ENCODE data around the gene CDH4. TPM values are rescaled to one million over a fixed set of nuclear protein-coding genes. Genes with fewer than 3 reads are reported as not detected.

The CDH4 gene
- total and polyA plus RNA-seq, 2 of the 8 experiments (the other 6 are each of a cell fraction or from before 2014, with no cell fraction given): 4.3 to 7.9 TPM

- no peak for TF ChIP-seq USF2 (IDR thresholded peaks at IDR 0.05; ENCODE audit: low read length)
- TF ChIP-seq EZH2 (IDR thresholded peaks at IDR 0.05; ENCODE audit: low read depth, low read length, severe bottlenecking): no peak
- no peak for TF ChIP-seq CBX8 (IDR thresholded peaks at IDR 0.05; ENCODE audit: borderline replicate concordance, low read depth, low read length)
- no peak for TF ChIP-seq JUN (IDR thresholded peaks at IDR 0.05; ENCODE audit: low read depth, low read length)
- no peak for TF ChIP-seq RBBP5 (IDR thresholded peaks at IDR 0.05; ENCODE audit: borderline replicate concordance, low read depth, low read length)
- TF ChIP-seq GABPA (IDR thresholded peaks at IDR 0.05; ENCODE audit: borderline replicate concordance, insufficient read depth, low read length): no peak
- TF ChIP-seq SRF (IDR thresholded peaks at IDR 0.05; ENCODE audit: low read depth, low read length): no peak
- no peak for TF ChIP-seq BRCA1 (IDR thresholded peaks at IDR 0.05; ENCODE audit: low read depth, low read length)
- TF ChIP-seq MAX (IDR thresholded peaks at IDR 0.05): no peak
- TF ChIP-seq MAFK (IDR thresholded peaks at IDR 0.05; ENCODE audit: low read depth, low read length): no peak
These were observed 281.2 kb downstream of the CDH4 start (continued) for GRCh38 chr20:61533231-61533631.

All from H1 (cell line).